HepG2 (cell line): ENCODE measurements around the gene THUMPD2. TPM values are rescaled to one million over a fixed set of nuclear protein-coding genes. Genes with fewer than 3 reads are reported as not detected.
A peak's percentile ranks its signal among the peaks of the same experiment; 100 is the strongest.

Experiments
- AHR ChIP-seq: IDR thresholded peaks from 2 replicates; pipeline ENCODE4 v1.6.1; 2018; ENCODE audit warnings: missing genetic modification reagents, missing compliant biosample characterization
- ARHGAP35 ChIP-seq: sonication (generic); formaldehyde crosslinking; IDR thresholded peaks from 2 replicates; pipeline ENCODE4 v1.9.0; 2022; ENCODE audit warnings: mild to moderate bottlenecking, inconsistent platforms, moderate library complexity, missing genetic modification reagents, borderline replicate concordance
- ASH2L ChIP-seq: fragments of 300-600, 200-600 bp; sonication (generic); IDR thresholded peaks from 2 replicates; pipeline ENCODE4 v1.7.0; 2017; ENCODE audit warnings: low read depth, mild to moderate bottlenecking, moderate library complexity, mixed read lengths, low read length; ENCODE audit not compliant: insufficient read length
- ATF7-NPFF ChIP-seq: sonication (generic); formaldehyde crosslinking; IDR thresholded peaks from 2 replicates; pipeline ENCODE4 v1.8.1; 2023; ENCODE audit warnings: mild to moderate bottlenecking, low read depth, missing genetic modification reagents, moderate library complexity
- CBX1 ChIP-seq: IDR thresholded peaks from one replicate; pipeline ENCODE4 v1.6.1; 2016; ENCODE audit warnings: antibody characterized with exemption, low read depth
- CC2D1A ChIP-seq: sonication (generic); formaldehyde crosslinking; IDR thresholded peaks from 2 replicates; pipeline ENCODE4 v1.8.1; 2023; ENCODE audit warnings: mild to moderate bottlenecking, missing genetic modification reagents
- CSRNP2 ChIP-seq: sonication (generic); formaldehyde crosslinking; conservative IDR thresholded peaks from 2 replicates; pipeline ENCODE4 v1.8.0; 2022; ENCODE audit warnings: low read depth, missing genetic modification reagents
- DR1 ChIP-seq: sonication (generic); formaldehyde crosslinking; IDR thresholded peaks from 2 replicates; pipeline ENCODE4 v1.8.0; 2021; ENCODE audit warnings: mild to moderate bottlenecking, missing genetic modification reagents, inconsistent platforms
- FOXJ3 ChIP-seq: sonication (generic); formaldehyde crosslinking; IDR thresholded peaks from 2 replicates; pipeline ENCODE4 v1.4.0; 2020; ENCODE audit warnings: missing genetic modification reagents, mild to moderate bottlenecking, borderline replicate concordance
- FUBP1 ChIP-seq: sonication (generic); formaldehyde crosslinking; IDR thresholded peaks from 2 replicates; pipeline ENCODE4 v1.5.1; 2020; ENCODE audit warnings: missing genetic modification reagents, mild to moderate bottlenecking, borderline replicate concordance
- HCFC1 ChIP-seq: fragments of 150-350 bp; IDR thresholded peaks from 2 replicates; pipeline ENCODE4 v1.6.1; 2014; ENCODE audit warnings: low read depth, low read length
- HES4 ChIP-seq: sonication (generic); formaldehyde crosslinking; IDR thresholded peaks from 2 replicates; pipeline ENCODE4 v1.9.0; 2021; ENCODE audit warnings: mild to moderate bottlenecking, missing genetic modification reagents, borderline replicate concordance
- HMGXB4 ChIP-seq, 2 experiments: sonication (generic) in 1 of 2; formaldehyde crosslinking in 1 of 2; IDR thresholded peaks; 2 replicates each; pipeline versions ENCODE4 v1.4.0 to v1.6.1; 2018 to 2020; ENCODE audit warnings: missing genetic modification reagents in 2 of 2, borderline replicate concordance in 1 of 2, low read depth in 1 of 2, mild to moderate bottlenecking in 1 of 2, missing biosample characterization in 1 of 2
- KAT2B ChIP-seq: fragments of 150-350 bp; IDR thresholded peaks from 2 replicates; pipeline ENCODE4 v1.6.1; 2014; ENCODE audit warnings: low read depth, low read length, borderline replicate concordance
- NFE2 ChIP-seq: sonication (generic); formaldehyde crosslinking; IDR thresholded peaks from 2 replicates; pipeline ENCODE4 v1.4.0; 2020; ENCODE audit warnings: missing genetic modification reagents
- RAD51 ChIP-seq: fragments of 450-650 bp; IDR thresholded peaks from 2 replicates; pipeline ENCODE4 v1.6.1; 2016; ENCODE audit warnings: borderline replicate concordance
- REL ChIP-seq: sonication (generic); formaldehyde crosslinking; conservative IDR thresholded peaks from 2 replicates; pipeline ENCODE4 v1.8.0; 2022; ENCODE audit warnings: mild to moderate bottlenecking, missing genetic modification reagents, moderate library complexity
- SALL1 ChIP-seq: sonication (generic); formaldehyde crosslinking; IDR thresholded peaks from 2 replicates; pipeline ENCODE4 v1.8.0; 2022; ENCODE audit warnings: mild to moderate bottlenecking, missing genetic modification reagents
- SP4 ChIP-seq: sonication (generic); formaldehyde crosslinking; IDR thresholded peaks from 2 replicates; pipeline ENCODE4 v1.8.1; 2023; ENCODE audit warnings: mild to moderate bottlenecking, missing genetic modification reagents
- SRF ChIP-seq: IDR thresholded peaks from 2 replicates; pipeline ENCODE4 v1.6.1; 2011; ENCODE audit warnings: mild to moderate bottlenecking, low read depth, low read length, moderate library complexity
- ZNF343 ChIP-seq: sonication (generic); formaldehyde crosslinking; IDR thresholded peaks from 2 replicates; pipeline ENCODE4 v1.4.0; 2020; ENCODE audit warnings: mild to moderate bottlenecking, missing genetic modification reagents
- ZNF549 ChIP-seq: sonication (generic); formaldehyde crosslinking; IDR thresholded peaks from 2 replicates; pipeline ENCODE4 v1.5.0; 2020; ENCODE audit warnings: missing genetic modification reagents
- ZNF570 ChIP-seq: sonication (generic); formaldehyde crosslinking; IDR thresholded peaks from 2 replicates; pipeline ENCODE4 v1.4.0; 2020; ENCODE audit warnings: mild to moderate bottlenecking, missing genetic modification reagents, borderline replicate concordance
- ZNF703 ChIP-seq: sonication (generic); formaldehyde crosslinking; IDR thresholded peaks from 2 replicates; pipeline ENCODE4 v1.5.1; 2020; ENCODE audit warnings: missing genetic modification reagents, mild to moderate bottlenecking, moderate library complexity, borderline replicate concordance
- ZNF878 ChIP-seq: sonication (generic); formaldehyde crosslinking; IDR thresholded peaks from 2 replicates; pipeline ENCODE4 v1.8.1; 2023; ENCODE audit warnings: mild to moderate bottlenecking, missing genetic modification reagents, moderate library complexity
- ZSCAN9 ChIP-seq: IDR thresholded peaks from 2 replicates; pipeline ENCODE4 v1.6.1; 2016; ENCODE audit warnings: borderline replicate concordance
- polyA plus RNA-seq, 8 experiments: library from polyadenylated mRNA; depleted of rRNA in 3 of 8; stranded (reverse) in 7 of 8; unstranded in 1 of 8; fragments of >200 nt; fragmentation: Illumina TruSeq in 4 of 8; extraction: Trizol in 4 of 8; gene quantifications; 2 replicates each; pipeline versions ENCODE4 v1.2.1 to v1.2.3, GENCODE V29; 2011 to 2016; ENCODE audit warnings: low read depth in 4 of 8, missing spikeins in 1 of 8, mixed read lengths in 1 of 8; ENCODE audit not compliant: insufficient read depth in 1 of 8
- total RNA-seq, 5 experiments: library from RNA; depleted of rRNA; stranded (reverse); fragments of >200 nt; fragmentation: Illumina TruSeq; extraction: Trizol; gene quantifications; 2 replicates each; pipeline ENCODE4 v1.2.3, GENCODE V29; 2016; ENCODE audit warnings: low read depth in 1 of 5

THUMPD2 gene
- total and polyA plus RNA-seq, 2 of the 13 experiments (the other 11 are each of a cell fraction or from before 2014, with no cell fraction given) = 11.8 to 15.6 TPM

DNA sequence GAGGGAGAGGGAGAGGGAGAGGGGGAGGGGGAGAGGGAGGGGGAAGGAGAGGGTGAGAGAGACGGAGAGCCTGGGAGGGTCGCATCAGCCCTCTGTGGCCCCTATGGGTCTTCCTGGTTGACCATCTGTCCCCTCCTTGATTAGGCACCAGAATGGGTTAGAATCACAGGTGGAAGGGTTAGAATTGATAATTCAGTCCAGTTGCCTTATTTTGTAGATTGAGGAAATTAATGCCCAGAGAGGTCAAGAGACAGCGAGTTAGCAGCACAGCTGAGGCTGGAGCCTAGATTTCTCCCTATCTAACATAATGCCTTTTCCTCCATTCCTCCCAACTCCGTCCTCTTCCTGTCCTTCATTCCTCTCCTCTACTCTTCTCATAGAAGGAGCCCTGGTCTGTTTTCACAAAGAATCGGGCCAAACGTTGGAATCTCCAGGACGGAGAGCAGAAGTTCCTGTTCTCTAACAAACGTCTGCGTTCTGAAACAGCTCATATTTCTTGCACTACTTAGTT lies 338 bp upstream of the THUMPD2 start (continued):
- TF ChIP-seq HMGXB4 (CRISPR knock-in tag; IDR thresholded peaks at IDR 0.05; ENCODE audit: borderline replicate concordance in 1 of 2, low read depth in 1 of 2) (no peak), ZNF703 (CRISPR knock-in tag) (no peak), HES4 (CRISPR knock-in tag) (no peak), ARHGAP35 (CRISPR knock-in tag) (no peak), ZNF343 (CRISPR knock-in tag) (no peak), DR1 (CRISPR knock-in tag) (no peak; the same call in 1 of the 2 replicates), HCFC1 (no peak), CBX1 (peak; percentile 0), SRF (no peak), REL (CRISPR knock-in tag) (no peak), SALL1 (CRISPR knock-in tag) (no peak), NFE2 (no peak), CSRNP2 (CRISPR knock-in tag) (no peak), ASH2L (peak; percentile 40), ZNF570 (CRISPR knock-in tag) (no peak), ZNF549 (no peak), ATF7-NPFF (no peak), ZSCAN9 (CRISPR knock-in tag) (no peak), SP4 (CRISPR knock-in tag) (0 out of 2 replicates have a peak, but pooled peaks have one; percentile 3), AHR (no peak), RAD51 (no peak), KAT2B (no peak), FUBP1 (no peak), FOXJ3 (CRISPR knock-in tag) (no peak), CC2D1A (no peak), ZNF878 (no peak)
